Activated T-cell treated with anti-CD3 and anti-CD28 coated beads for 48 hours (primary cell): Measurements from ENCODE around the gene COL4A1.

ENCODE experiments used
- DNase-seq: peaks from one replicate; pipeline ENCODE4 v3.0.0-alpha.2; 2020; ENCODE audit warnings: low read depth

The COL4A1 gene

DNA sequence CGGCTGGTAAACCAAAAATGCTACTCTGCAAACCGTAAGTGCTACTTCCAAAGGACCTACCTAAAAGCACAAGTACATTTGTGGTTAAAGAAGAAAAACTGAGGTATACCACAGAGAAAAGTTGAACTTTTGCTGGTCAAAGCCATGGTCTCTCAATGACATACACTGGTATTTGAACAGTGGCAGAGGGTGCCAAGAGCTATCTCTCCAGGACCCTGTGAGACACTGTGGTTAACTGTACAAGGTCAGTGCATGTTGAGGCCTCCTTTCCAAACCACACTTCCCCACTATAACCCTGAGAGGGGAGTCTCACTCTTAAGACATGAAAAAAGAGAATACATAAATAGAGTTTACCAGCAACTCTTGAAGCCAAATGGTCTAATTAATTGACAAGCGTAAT is 49.5 kb downstream of the COL4A1 start:
- DNase-seq = no peak

DNA sequence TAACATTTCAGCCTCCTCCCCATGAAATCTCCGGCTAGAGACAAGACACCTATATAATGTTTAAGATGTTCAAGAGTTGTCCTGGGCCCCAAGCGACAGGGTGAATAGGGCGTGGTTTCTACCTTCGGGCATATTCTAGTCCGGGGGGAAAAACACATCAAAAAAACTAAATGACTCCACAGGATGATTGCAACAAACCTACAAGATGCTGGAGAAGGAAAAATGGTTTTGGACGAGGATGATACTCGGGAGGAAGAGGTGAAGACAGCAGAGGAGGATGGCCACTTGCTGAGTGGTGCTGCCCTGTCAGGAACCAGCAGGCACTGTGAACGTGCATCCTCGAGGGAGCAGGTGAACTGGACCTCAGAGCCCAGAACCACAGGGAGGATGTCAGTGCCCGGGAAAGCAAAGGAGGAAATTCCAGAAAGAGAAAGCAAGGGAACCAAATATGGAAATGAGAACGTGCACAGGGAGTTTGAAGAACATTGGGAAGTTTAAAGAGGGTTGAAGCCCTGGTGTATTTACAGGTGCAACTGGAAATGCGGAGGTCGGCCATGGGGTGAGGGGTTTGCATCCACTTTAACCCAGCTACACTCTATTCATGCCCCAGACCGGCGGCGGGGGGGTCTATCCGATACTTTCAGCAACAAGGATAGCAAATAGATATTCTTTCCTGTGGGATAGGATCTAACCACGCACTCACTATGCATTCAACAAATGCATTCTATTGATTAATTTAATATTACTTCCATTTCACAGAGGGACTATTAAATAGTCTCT is 50.6 kb downstream of the COL4A1 start:
- no peak for DNase-seq

DNA sequence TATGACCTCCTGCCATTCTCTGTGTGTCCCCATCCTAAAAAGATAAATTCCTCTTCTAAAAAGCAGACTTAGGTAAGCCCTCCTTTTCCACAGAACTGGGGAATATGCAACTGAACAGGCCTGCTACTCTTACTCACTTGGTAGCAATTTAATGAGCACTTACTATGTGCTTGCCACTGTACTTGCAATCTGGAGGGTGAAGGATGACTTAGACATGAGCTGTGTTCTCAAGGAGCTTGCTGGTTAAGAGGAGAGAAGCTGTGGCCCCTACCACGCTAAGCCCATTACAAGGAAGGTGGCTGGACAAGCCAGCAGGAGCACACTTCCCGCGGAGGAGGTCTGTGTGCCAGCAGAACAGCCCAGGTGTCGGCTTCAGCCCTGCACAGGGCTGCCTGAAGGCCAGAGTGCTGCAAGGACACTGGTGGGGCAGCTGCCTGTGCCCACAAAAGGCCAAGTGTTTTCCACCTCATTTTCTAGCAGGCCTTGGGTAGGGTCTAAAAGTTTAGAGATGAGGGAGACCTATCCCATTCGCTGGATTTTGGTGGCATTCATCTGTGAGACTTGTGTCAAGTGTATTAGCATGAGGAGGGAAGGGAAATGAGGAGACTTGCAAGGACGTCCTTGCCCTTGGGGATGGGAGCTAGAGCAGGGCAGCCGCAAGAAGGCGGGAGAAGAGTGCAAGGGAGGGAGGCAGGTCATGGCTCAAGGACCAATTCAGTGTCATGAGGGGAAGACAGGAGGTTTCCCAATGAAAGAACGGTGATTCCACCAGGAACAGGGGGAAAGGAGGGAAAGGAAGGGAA is 52.0 kb downstream of the COL4A1 start:
- no peak for DNase-seq

DNA sequence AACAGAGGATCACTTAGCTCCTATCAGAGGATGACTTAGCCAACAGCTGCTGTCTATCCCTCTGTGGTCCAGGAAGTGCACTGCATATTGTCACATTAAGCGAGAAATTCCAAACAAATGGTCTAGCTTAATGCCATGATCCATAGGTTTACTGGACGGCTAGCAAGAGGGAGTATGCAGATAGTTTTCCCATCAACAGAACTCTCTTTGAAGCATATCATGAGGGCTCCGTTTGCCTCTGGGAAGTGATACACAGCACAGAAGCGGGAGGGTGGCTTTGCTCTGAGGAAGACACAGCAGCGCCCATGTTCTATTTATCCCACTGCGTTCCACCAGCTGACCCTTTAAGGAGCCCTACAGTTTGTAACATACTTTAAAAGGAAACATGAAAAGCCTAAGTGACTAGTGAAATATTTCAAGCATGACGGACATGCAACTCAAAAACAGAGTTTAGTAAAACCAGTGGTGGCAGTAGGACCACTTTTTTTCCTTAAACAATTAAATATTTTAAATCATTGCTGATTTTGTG is 52.7 kb downstream of the COL4A1 start:
- no peak for DNase-seq

DNA sequence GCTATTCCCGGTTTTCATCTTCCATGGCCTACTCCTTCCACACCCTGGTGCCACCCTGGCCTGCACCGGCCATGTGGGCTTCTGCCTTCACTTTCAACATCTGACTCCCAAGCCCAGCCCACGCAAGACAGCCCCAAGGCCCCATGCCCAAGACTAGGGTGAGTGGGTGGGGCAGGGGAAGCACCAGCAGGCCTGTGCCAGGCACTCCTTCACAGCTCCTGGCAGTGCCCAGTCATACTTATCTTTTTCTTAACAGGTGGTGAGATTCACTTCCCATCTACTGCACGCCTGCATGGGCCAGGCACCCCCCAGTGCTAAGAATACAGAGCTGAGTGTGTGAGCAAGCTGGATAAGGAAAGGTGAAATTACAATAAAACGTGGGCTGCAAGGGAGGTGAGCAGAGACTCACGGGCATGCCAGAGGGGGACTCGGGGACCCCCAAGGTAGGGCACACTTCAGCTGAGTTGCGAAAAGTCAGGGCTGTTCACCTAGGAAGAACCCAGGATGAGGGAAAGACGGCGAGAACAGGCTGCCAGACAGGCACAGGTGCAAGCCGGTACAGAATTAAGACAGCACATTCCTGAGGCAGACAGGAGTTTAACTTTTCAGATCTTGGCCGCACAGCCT is 55.7 kb downstream of the COL4A1 start:
- no peak for DNase-seq

DNA sequence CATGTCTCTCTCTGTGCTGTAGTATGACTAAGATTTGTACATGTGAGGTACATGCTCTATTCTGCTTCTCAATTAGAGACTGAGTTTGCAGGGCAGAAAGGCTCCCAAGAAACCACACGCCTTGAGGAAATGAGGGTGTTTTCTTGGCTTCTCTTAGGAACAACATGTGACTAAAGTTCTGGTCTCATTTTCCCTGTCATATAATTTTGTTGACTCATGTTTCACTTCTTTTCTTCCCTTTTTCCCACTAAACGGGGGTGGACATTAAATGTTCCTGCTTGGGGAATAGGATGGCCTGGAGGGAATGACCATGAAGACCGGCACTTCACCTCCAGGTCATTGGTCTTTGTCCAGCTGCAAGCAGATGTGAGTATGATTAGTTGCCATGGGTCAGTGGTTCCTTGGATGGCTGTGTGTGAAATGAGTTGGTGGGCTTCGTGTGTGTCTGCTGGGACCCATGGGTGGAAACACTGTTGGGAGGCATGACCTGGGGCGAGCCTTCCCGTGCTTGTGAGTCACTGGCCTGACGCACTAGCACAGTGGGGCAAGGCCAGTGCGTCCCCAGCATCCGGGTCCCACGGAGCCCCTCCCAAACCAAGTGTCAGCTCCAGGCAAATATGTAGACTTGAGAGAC is 56.6 kb downstream of the COL4A1 start:
- DNase-seq = no peak

DNA sequence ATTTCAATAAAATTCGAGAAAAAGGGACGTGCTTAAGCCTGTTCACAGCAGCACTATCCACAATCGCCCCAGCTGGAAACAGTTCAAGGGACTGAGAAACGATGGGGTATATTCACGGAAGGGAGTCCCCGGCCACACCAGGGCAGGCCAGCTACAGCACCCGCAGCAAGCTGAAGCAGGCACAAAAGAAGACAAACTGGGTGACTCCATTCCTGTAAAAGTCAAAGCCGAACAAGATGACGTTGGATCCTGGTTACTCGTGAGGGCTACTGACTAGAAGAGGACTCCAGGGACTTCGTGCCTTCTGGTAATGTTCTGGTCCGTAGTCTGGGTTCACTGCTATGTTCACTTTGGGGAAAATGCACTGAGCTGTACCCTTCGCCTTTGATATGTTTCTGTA is 57.6 kb downstream of the COL4A1 start:
- no peak for DNase-seq

DNA sequence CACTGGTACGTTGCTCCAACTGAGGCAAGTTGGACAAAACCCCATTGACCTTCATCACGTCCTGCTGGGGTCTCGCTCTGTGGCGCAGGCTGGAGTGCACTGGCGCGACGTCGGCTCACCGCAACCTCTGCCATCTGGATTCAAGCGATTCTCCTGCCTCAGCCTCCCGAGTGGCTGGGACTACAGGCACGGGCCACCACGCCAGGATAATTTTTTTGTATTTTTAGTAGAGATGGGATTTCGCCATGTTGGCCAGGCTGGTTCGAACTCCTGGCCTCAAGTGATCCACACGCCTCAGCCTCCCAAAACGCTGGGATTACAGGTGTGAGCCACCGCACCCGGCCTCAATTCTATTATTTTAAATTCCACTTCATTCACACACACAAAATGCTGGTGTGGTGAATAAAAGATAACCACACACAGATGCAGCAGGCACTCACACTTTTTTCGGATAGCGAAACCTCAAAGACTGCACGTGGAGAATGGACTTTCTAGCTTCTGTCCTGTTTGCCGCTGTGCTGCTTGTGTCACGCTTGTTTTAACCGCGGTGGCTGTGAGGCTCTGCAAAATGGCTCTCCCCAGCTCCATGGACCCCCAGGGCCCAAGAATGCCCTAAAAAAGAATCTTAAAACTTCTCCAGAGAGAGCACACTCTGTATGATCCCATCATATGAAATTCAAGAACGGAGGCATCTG is 58.4 kb downstream of the COL4A1 start:
- no peak for DNase-seq

DNA sequence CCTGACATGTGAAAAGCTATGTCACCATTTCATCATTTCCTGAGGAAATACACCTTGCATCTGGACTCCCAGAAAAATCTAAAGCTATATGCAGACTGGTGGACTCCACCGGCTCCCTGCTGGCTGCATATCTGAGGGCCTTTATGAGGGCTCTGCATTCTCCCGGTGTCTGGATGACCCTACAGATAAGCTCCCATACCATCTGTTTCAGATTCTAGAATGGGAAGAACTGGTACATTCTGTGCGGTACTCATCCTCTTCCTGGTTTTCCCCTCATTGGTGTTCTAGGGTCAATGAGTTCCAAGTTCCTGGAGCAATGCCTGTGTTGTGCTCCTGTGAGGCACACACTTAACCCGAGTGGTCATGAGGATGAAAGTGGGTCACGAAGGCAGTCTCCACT is 60.4 kb downstream of the COL4A1 start:
- no peak for DNase-seq

DNA sequence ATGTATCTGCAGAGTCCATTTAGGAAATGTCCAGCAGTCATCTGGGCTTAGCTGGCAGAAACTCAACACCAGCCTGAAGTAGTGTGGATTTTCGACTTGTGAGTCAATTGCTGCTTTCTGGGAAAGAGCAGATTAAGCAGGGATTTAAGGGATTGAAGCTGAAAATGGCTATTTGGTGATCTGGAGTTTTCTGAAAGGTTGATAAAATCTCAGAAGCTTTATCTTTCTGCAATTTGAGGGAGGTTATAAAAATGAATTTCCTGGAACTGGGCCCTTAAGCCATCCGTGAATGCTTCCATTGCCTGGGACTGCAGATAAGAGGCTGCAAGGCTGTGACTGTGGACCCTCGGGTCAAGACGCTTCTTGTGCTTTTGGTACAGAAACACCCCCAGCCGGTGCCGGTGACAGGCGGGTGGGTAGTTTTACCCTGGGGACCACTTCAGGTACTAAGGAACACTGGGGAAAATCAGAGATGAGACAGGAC is 61.5 kb downstream of the COL4A1 start:
- DNase-seq = no peak

DNA sequence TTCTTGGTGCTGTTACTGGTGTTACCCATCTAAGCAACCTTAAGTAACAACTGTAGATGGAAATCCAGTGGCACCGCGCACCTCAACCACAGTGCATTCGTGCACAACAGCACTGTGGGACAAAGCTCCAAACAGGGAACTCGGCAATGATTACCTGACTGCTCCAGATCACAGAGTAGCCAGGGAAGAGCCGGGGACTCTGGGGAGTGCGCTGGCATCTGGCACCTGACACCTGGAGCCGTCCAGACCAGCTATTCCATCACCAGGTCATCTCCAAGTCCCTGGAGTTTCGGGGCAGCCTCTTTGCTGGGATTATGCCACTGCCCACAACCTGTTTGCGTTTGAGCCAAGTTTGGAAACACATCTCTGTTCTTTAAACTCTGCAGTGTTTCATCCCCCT is 62.0 kb downstream of the COL4A1 start:
- DNase-seq = no peak

DNA sequence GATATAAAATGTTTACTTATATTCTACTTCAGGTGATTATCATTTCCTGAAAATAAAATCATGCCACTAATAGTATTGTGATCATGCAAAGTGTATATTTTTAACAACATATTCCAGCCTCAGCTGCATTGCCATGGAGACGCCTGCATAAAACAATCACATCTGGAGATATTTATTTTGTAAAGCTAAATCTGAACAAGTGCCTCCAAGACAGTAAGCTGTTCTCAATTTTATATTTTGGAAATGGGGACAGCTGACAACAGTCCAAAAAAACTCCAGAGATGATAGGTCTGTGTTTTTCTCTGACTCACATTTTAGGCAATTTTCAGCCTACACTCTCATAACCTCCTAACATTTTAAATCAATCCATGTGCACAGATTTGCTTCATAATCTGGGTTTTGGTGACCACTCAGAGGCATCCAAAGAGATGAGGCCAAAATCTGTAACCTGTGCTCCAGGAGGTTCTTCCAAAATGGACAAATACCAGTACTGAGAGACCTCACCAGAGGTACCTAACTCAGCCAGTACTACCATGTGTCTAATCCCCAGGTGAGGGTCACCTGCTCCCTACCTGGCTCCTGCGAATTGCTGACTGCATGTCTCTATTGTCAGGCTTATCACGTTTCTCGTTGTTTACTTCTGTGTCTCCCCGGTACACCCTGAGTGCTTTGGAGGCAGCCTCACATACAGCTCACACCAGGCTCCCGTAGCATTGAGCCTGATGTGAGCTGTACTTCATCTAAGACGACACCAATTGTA is 62.7 kb downstream of the COL4A1 start:
- DNase-seq = no peak

DNA sequence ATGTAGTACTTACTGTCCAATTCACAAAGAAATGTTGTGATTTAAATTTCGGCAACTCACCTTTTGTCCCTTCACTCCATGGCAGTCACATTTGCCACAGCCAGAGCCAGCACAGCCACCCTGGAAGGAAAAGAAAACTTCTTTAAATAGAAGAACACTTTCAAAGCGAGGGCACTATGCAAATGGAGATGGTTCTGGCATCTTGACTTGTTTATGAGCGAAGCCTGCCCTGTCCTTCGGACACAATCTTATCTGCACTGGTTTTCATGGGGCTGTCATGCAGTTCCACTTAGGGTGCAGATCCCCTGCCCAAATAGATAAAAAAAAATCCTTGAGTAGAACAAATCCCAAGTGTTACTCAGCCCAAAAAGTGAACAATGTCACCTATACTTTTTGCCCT is 64.3 kb downstream of the COL4A1 start:
- no peak for DNase-seq

DNA sequence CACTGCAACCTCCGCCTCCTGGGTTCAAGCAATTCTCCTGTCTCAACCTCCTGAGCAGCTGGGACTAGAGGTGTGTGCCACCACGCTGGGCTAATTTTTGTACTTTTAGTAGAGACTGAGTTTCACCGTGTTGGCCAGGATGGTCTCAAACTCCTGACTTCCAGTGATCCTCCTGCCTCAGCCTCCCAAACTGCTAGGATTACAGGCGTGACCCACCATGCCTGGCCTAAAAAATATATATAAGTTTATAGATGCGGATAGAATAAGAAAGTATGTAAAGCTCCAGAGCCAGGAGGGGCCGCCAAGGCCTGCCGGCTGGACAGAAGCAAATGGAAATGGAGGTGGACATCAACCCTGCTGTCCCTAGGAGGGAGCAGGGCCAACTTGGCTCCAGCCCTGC is 66.0 kb downstream of the COL4A1 start:
- no peak for DNase-seq

DNA sequence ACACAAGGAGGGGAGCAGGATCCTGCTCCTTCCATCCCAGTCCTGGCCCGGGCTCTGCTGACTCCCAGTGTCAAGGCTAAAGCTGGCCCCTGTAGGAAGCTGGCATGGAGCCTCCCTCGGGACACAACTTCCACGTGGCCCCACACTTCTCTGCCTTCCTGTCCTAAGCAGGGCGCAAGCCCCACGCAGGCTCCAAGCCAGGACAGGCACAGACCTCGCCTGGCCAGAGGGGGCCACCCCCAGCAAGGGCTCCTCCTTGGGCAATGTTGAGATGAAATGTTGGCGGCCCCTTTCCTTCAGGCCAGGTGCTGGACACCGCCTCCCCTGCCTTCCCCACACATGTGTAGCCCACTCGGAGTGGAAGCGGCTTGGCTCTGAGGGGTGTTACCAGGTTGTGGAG is 66.6 kb downstream of the COL4A1 start:
- no peak for DNase-seq

DNA sequence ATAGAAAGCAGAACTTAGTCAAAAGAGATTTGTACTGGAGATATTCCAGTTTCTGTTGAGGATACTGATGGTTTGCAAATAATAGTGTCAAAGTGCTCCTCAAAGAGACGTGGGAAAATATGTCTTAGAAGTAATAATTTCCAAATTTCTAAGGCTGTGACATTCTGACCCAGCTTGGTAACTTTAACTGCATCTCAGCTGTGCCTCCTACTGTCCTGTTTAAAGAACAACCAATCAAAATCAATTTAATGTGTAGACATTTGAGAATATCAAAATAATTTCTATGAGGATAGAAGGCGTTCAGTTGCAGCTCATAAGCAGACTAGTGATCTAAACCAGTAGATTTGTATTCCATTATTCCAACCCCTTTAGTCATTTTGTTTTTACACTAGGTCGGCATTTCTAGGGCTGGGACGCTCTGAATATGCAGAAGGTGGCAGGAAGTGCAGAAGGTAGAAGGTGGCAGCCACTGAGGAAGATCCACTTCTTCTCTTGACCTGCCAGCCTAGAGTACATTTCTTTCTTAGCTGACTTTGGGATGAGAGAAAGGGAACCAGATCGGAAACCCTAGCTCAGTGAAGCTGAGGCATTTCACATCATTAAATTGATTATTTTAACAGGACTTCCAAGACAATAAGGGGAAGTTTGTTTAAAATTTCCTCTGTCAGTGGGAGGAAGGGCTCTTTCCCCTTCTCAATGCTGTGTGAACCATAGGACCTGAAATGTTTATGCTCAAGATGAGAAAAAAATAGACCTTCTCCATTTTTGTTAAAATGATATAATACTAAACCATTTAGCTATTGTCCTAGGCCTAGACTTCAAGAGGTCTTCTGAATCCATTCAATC is 67.5 kb downstream of the COL4A1 start:
- no peak for DNase-seq

DNA sequence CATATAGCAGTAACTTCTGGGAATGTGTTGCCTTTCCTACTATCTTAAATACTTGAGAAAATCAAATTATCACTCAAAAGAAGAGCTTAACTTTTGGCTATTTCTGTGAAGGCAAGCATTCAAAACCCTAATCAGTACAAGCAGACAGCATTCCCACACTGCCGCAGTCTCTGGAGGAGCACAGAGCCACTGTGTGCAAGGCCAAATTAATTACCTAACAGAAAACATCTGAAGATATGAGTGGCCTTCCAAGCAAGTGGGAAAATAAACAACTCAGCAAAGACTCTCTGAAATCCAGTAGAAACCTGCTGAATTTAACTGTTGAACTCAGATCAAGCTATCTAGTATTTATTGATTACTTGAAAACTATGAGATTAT is 68.2 kb downstream of the COL4A1 start:
- DNase-seq = no peak

DNA sequence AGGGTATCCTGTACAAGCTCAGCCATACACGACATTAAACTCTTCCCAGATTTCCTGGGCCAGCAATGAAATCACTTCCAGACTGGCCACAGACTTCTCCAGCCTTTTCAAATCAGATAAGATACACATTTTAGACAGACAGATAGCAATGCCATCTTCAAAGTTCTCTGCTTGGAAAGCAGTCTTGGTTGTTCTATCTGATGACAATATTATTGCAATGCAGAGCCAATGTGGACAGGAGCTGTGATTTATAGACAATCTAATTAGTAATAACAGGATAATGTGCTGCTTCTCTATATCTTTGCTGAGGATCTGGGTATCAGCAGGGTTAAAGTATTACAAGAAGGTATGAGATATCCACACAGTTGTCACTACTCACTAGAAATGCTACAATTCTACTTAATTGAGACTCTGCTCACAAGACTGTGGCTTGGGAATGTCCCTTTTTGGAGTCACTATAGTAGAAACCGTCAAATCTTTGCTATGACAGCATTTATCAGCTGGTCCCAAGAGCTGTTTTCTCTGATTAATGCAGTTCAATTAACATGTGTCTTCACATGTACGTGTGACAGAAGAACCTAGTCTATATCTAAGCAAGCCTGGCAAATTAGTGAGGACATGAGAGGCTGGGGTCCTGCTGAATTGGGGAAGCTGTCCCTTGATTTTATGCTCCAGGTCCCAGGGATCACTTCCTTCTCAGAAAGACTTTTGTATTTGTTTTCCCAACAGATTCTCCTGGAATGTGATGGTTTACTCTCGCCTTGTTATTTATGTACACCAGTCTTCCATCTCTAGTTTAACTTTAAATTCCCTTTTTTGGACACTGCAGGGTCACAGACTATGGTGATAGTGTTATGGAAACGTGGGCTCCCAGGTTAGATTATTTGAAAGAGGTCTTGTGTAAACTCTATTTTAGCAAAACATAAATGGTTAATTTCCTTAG is 68.8 kb downstream of the COL4A1 start:
- DNase-seq = no peak

DNA sequence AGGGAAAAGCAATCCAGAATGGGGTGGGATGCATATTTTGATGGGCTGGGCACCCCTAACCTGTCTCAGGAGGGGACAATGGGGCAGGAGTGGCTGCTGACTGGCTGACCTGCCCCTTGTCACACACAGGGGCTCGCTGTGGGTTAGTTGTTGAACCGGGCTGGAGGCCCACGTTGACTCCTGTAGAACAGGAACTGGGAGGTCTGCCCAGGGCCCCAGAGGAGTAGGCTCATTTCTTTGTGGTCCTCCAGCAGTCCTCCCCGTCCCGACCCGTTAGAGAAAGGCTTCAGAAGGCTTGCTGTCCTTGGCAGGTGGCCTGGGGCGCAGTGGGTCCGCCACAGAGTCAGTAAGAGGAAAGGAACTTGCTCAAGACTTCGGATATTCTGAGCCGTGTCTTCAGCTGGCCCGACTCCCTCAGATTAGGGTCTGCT is 70.1 kb downstream of the COL4A1 start:
- DNase-seq = no peak
